H9 (cell line): Measurements from ENCODE around the gene THBS4. TPM values are rescaled to one million over a fixed set of nuclear protein-coding genes. Genes with fewer than 3 reads are reported as not detected.

Experiments
- DNase-seq: peaks from one replicate; pipeline ENCODE4 v3.0.0-alpha.2; 2017
- H2AFZ ChIP-seq: one replicate; pipeline ENCODE4 v1.6.1; 2013; ENCODE audit warnings: mild to moderate bottlenecking, low read length, control low read depth, moderate library complexity
- H2AK5ac ChIP-seq: 2 replicates; pipeline ENCODE4 v1.6.1; 2013; ENCODE audit warnings: low read length, control low read depth, mixed read lengths; ENCODE audit not compliant: insufficient read length
- H2BK120ac ChIP-seq: one replicate; pipeline ENCODE4 v1.6.1; 2013; ENCODE audit warnings: low read depth, mild to moderate bottlenecking, low read length, control low read depth, inconsistent platforms; ENCODE audit not compliant: poor library complexity, severe bottlenecking
- H2BK12ac ChIP-seq: 2 replicates; pipeline ENCODE4 v1.6.1; 2013; ENCODE audit warnings: low read length, control low read depth, mixed read lengths, low read depth; ENCODE audit not compliant: insufficient read length
- H2BK15ac ChIP-seq: 2 replicates; pipeline ENCODE4 v1.6.1; 2013; ENCODE audit warnings: low read depth, low read length, control low read depth
- H2BK20ac ChIP-seq: one replicate; pipeline ENCODE4 v1.6.1; 2013; ENCODE audit warnings: low read depth, mild to moderate bottlenecking, low read length, control low read depth, inconsistent platforms; ENCODE audit not compliant: poor library complexity, severe bottlenecking
- H2BK5ac ChIP-seq: 2 replicates; pipeline ENCODE4 v1.6.1; 2013; ENCODE audit warnings: low read length, control low read depth, mixed read lengths; ENCODE audit not compliant: insufficient read length
- H3K14ac ChIP-seq: 2 replicates; pipeline ENCODE4 v1.6.1; 2013; ENCODE audit warnings: low read length, control low read depth; ENCODE audit not compliant: insufficient read depth
- H3K18ac ChIP-seq: 2 replicates; pipeline ENCODE4 v1.6.1; 2013; ENCODE audit warnings: low read depth, mild to moderate bottlenecking, mixed read lengths, low read length, control low read depth; ENCODE audit not compliant: insufficient read length
- H3K23ac ChIP-seq: 2 replicates; pipeline ENCODE4 v1.6.1; 2013; ENCODE audit warnings: low read length, control low read depth, mixed read lengths, low read depth; ENCODE audit not compliant: insufficient read length
- H3K23me2 ChIP-seq: 2 replicates; pipeline ENCODE4 v1.6.1; 2013; ENCODE audit warnings: low read depth, mild to moderate bottlenecking, mixed read lengths, low read length, control low read depth; ENCODE audit not compliant: insufficient read length, poor library complexity, severe bottlenecking
- H3K27ac ChIP-seq: 2 replicates; pipeline ENCODE4 v1.5.1; 2013; ENCODE audit warnings: low read length, control low read depth, mixed read lengths, low read depth; ENCODE audit not compliant: insufficient read length
- H3K27me3 ChIP-seq: 2 replicates; pipeline ENCODE4 v1.6.1; 2013; ENCODE audit warnings: low read length, control low read depth, inconsistent platforms; ENCODE audit not compliant: insufficient read depth
- H3K4ac ChIP-seq: 2 replicates; pipeline ENCODE4 v1.6.1; 2013; ENCODE audit warnings: low read depth, mild to moderate bottlenecking, control low read depth, inconsistent platforms, low read length, moderate library complexity
- H3K4me1 ChIP-seq: 2 replicates; pipeline ENCODE4 v1.6.1; 2013; ENCODE audit warnings: low read length, control low read depth, inconsistent platforms; ENCODE audit not compliant: insufficient read depth
- H3K4me2 ChIP-seq: 2 replicates; pipeline ENCODE4 v1.6.1; 2013; ENCODE audit warnings: low read length, control low read depth, mixed read lengths; ENCODE audit not compliant: insufficient read length, insufficient read depth
- H3K56ac ChIP-seq: 2 replicates; pipeline ENCODE4 v1.6.1; 2013; ENCODE audit warnings: low read depth, mild to moderate bottlenecking, mixed read lengths, low read length, control low read depth; ENCODE audit not compliant: insufficient read length
- H3K79me1 ChIP-seq: 2 replicates; pipeline ENCODE4 v1.6.1; 2013; ENCODE audit warnings: low read depth, mild to moderate bottlenecking, moderate library complexity, low read length, control low read depth, inconsistent platforms; ENCODE audit not compliant: insufficient read depth, poor library complexity, severe bottlenecking
- H3K79me2 ChIP-seq: 2 replicates; pipeline ENCODE4 v1.6.1; 2013; ENCODE audit warnings: low read length, control low read depth, inconsistent platforms; ENCODE audit not compliant: insufficient read depth
- H3K9ac ChIP-seq: 2 replicates; pipeline ENCODE4 v1.6.1; 2013; ENCODE audit warnings: low read length, control low read depth, mixed read lengths; ENCODE audit not compliant: insufficient read length; ENCODE audit errors: extremely low read depth
- H3K9me3 ChIP-seq: one replicate; pipeline ENCODE4 v1.6.1; 2013; ENCODE audit warnings: low read depth, low read length, inconsistent platforms; ENCODE audit not compliant: control insufficient read depth
- H3T11ph ChIP-seq: one replicate; pipeline ENCODE4 v1.6.1; 2013; ENCODE audit warnings: mild to moderate bottlenecking, low read length, control low read depth, inconsistent platforms
- H4K20me1 ChIP-seq: one replicate; pipeline ENCODE4 v1.6.1; 2013; ENCODE audit not compliant: control insufficient read depth, insufficient read length, insufficient read depth
- H4K5ac ChIP-seq: 2 replicates; pipeline ENCODE4 v1.6.1; 2013; ENCODE audit warnings: low read depth, mild to moderate bottlenecking, mixed read lengths, low read length, control low read depth; ENCODE audit not compliant: insufficient read length
- H4K8ac ChIP-seq: replicated peaks from 2 replicates; pipeline ENCODE4 v1.6.1; 2013; ENCODE audit warnings: low read length, control low read depth, mixed read lengths, low read depth; ENCODE audit not compliant: insufficient read length
- H4K91ac ChIP-seq: 2 replicates; pipeline ENCODE4 v1.6.1; 2013; ENCODE audit warnings: low read depth, mild to moderate bottlenecking, moderate library complexity, mixed read lengths, low read length, control low read depth; ENCODE audit not compliant: insufficient read length
- H3K27ac Mint-ChIP-seq, 3 experiments: 2 replicates in 2 of 3; 3 replicates in 1 of 3; pipeline ENCODE4 v1.8.0; 2020 to 2021; ENCODE audit warnings: mixed read lengths in 3 of 3, mild to moderate bottlenecking in 1 of 3, moderate library complexity in 1 of 3
- H3K27me3 Mint-ChIP-seq: 2 replicates; pipeline ENCODE4 v1.8.0; 2021; ENCODE audit warnings: low read depth, mild to moderate bottlenecking, moderate library complexity, mixed read lengths
- H3K36me3 Mint-ChIP-seq, 3 experiments: 2 replicates in 2 of 3; 3 replicates in 1 of 3; pipeline ENCODE4 v1.8.0; 2020 to 2021; ENCODE audit warnings: low read depth in 3 of 3, mixed read lengths in 3 of 3; ENCODE audit not compliant: insufficient read depth in 1 of 3
- H3K4me1 Mint-ChIP-seq, 2 experiments: 2 replicates each; pipeline ENCODE4 v1.8.0; 2020; ENCODE audit warnings: mixed read lengths in 2 of 2
- H3K4me3 Mint-ChIP-seq, 2 experiments: 2 replicates in 1 of 2; 3 replicates in 1 of 2; pipeline ENCODE4 v1.8.0; 2020 to 2021; ENCODE audit warnings: mild to moderate bottlenecking in 2 of 2, mixed read lengths in 2 of 2, moderate library complexity in 1 of 2
- H3K9me3 Mint-ChIP-seq, 2 experiments: 2 replicates in 1 of 2; 3 replicates in 1 of 2; pipeline ENCODE4 v1.8.0; 2020; ENCODE audit warnings: mild to moderate bottlenecking in 2 of 2, mixed read lengths in 2 of 2, moderate library complexity in 1 of 2
- CTCF ChIP-seq: fragments of 200-600 bp; sonication (generic); conservative IDR thresholded peaks from 3 replicates; pipeline ENCODE4 v1.8.0; 2021; ENCODE audit warnings: antibody characterized with exemption, mild to moderate bottlenecking
- WGBS: extraction: QIAGEN DNeasy Blood & Tissue Kit; methylation state at CpG from one replicate; pipeline ENCODE4 v1.1.7; 2013; ENCODE audit warnings: missing lambda C conversion rate, low lambda C conversion rate, mixed read lengths; ENCODE audit not compliant: insufficient read length; ENCODE audit errors: extremely low coverage; 5-methylcytosine and 5-hydroxymethylcytosine counted together
- total RNA-seq: library from RNA; stranded (reverse); gene quantifications from 2 replicates; pipeline ENCODE4 v1.2.1, GENCODE V29; 2021

The THBS4 gene
- total RNA-seq, 1 experiment from 2014 or later, result 19.0 TPM

- Histone ChIP-seq H3T11ph (no peak overlapping the region), H4K5ac (no peak overlapping the region), H2BK12ac (no peak overlapping the region), H3K79me1 (no peaks in the 10 kb centered on the region), H3K27ac (no peak overlapping the region), H3K14ac (no peak overlapping the region), H3K27me3 (no peaks in the 10 kb centered on the region), H3K23ac (no peak overlapping the region), H3K23me2 (no peaks in the 10 kb centered on the region), H4K91ac (no peak overlapping the region), H3K9me3 (no peaks in the 10 kb centered on the region), H4K20me1 (no peaks in the 10 kb centered on the region), H3K4ac (no peak overlapping the region), H2AFZ (no peak overlapping the region), H2BK5ac (no peak overlapping the region), H2AK5ac (no peak overlapping the region), H3K79me2 (no peaks in the 10 kb centered on the region), H3K4me2 (no peak overlapping the region), H3K56ac (no peak overlapping the region), H3K9ac (no peak overlapping the region), H2BK20ac (no peak overlapping the region), H2BK15ac (no peak overlapping the region), H4K8ac (no peak overlapping the region), H3K18ac (no peak overlapping the region), H3K4me1 (no peaks in the 10 kb centered on the region), H2BK120ac (no peak overlapping the region)
- DNase-seq, result no peak
- H3K9me3 Mint-ChIP-seq, result no peaks in the 10 kb centered on the region
- no peak for TF ChIP-seq CTCF
- H3K4me1 Mint-ChIP-seq, result peaks cover 10 to 12% of the 10 kb centered on the region in 2 experiments
- no peaks in the 10 kb centered on the region; the same call in 1 of the 2 replicates for H3K27me3 Mint-ChIP-seq
- H3K27ac Mint-ChIP-seq, result no peak overlapping the region
- H3K36me3 Mint-ChIP-seq, result peaks cover 0 to 4% (median 0%) of the 10 kb centered on the region in 3 experiments; a peak in 2 of 7 replicates
- H3K4me3 Mint-ChIP-seq, result no peak overlapping the region
- WGBS, result no CpG with 5 or more reads among the region's 4 CpGs
Measured at GRCh38 chr5:80061547-80061946, 26.4 kb downstream of the THBS4 start.
